Astrocyte of the hippocampus (primary cell): ENCODE measurements around the gene PDK4.
A peak's percentile ranks its signal among the peaks of the same experiment; 100 is the strongest.
"Not testable (repeated sequence)": the region's sequence is repeated elsewhere in the genome, so short reads cannot be mapped to it uniquely, and the experiment has no call there.

ENCODE experiments used
- DNase-seq: peaks from one replicate; pipeline ENCODE4 v3.0.0; 2011; ENCODE audit warnings: low read depth, low spot score

The PDK4 gene

DNA sequence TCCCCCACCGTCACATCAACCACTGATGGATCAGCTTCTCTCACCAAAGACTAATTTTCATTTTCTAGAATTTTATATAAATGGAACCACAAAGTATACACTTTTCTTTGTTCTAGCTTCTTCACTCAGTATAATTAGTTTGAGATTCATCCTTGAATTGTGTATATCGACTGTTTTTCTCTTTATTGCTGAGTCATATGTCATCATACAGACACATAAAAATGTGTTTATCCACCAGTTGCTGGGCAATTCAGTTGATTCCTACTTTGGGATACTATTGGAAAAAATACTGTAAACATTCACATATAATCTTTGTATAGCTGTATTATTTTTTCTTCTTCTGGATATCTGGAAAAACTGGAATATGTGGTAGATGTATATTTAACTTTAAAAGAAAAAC, 26.6 kb downstream of the PDK4 start:
- no peak for DNase-seq

DNA sequence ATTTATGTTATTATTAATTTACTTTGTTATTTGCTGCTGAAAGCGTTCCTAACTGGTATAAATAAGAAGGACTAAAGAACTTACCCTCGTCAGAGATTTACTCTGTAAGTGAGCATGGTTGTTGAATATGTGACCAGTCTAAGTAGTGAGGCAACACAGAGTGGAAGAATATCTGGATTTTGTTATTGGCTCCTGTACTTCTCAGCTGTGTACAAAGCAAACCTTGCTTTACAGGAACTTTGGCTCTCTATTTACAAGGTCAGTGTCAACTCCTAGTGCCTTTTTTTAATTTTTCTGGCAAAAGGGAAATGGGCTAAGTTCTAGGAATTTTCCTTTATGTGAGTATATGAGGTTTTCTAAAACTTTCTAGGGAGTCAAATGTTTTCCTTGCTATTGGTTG, 35.6 kb downstream of the PDK4 start:
- DNase-seq: no peak

DNA sequence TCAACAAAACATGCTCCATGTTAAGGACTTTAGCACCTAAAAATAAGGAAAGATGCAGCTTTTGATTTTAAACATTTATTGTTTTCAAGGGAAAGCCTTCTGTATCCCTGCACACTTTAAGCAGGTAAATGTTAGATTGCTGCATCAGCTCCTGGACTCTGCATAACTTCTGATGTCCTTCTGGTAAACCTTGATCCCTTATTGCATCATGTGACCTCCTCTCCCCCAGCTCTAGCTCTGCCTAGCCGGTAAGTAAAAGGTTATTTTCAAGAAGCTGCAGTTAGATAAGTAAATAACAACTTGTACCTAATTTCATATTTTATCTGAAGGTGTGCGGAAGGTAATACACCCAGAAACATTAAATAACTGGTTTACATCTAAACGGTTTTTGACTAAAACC, 37.5 kb downstream of the PDK4 start:
- no peak for DNase-seq

DNA sequence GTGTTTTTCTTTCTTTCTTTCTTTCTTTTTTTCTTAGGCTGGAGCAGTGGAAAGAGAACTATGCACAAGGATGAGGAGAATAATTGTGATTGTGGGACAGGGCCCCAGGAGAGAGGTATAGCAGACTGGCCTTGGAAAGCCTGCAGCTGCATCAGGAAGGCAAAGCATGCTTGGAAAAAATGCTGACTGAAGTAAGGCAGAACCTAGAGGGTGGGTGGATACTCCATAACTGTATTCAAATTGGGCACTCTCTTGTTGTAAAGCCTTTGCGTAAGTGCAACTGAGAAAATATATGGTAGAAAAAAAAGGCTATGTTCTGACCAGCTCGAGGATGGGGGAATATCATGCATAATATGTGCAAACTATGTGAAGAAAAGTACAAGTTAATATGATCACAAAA, 39.5 kb downstream of the PDK4 start:
- DNase-seq: no peak

DNA sequence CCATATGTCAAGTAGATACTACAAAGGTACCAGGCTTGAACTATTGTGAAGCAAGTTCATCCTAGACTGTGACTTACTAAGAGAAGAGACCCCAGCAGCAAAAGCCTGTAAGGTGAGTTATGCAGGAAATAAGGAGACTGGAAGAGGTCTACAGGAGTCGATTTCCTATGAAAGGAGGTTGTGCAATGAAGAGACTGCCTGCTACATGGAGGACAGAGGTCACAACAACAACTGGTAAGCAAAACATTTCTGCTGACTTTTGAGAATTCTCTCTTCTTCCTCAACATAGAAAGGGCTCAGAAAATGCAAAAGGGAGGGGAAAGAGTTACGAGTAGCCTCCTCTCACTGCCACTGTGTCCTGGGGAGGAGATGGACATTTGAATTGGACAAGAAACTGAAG, 42.4 kb downstream of the PDK4 start:
- no peak for DNase-seq

DNA sequence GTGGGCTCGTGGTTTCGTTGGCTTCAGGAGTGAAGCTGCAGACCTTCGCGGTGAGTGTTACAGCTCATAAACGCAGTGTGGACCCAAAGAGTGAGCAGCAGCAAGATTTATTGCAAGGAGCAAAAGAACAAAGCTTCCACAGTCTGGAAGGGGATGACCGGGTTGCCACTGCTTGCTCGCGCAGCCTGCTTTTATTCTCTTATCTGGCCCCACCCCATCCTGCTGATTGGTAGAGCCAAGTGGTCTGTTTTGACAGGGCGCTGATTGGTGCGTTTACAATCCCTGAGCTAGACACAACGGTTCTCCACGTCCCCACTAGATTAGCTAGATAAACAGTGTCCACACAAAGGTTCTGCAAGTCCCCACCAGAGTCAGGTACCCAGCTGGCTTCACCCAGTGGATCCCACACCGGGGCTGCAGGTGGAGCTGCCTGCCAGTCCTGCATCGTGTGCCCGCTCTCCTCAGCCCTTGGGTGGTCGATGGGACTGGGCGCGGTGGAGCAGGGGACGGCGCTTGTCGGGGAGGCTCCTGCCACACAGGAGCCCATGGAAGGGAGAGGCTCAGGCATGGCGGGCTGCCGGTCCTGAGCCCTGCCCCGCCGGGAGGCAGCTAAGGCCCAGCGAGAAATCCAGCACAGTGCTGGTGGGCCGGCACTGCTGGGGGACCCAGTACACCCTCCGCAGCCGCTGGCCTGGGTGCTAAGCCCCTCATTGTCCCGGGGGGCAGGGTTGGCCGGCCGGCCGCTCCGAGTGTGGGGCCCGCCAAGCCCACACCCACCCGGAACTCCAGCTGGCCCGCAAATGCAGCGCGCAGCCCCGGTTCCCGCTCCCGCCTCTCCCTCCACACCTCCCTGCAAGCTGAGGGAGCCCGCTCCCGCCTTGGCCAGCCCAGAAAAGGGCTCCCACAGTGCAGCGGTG, 44.0 kb downstream of the PDK4 start:
- not testable (repeated sequence) for DNase-seq

DNA sequence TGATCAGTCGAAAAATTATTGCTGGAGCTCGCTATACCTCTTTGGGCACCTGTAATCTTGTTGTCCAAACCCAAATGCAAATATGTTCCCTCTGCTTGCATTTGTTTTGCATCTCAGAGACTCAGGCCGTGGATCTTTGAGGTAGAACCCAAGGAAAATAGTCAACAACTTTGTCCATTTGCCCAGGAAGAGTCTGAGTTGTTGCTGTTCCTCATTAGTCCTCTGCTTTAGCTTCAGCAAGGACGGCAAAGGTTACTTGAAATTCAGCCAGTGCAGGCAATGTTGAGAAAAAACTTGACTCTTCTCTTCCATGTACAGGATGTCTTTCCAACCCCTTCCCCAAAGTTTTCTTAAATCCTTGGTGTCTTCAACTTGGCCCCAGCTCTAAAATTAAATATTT, 45.8 kb downstream of the PDK4 start:
- no peak for DNase-seq

DNA sequence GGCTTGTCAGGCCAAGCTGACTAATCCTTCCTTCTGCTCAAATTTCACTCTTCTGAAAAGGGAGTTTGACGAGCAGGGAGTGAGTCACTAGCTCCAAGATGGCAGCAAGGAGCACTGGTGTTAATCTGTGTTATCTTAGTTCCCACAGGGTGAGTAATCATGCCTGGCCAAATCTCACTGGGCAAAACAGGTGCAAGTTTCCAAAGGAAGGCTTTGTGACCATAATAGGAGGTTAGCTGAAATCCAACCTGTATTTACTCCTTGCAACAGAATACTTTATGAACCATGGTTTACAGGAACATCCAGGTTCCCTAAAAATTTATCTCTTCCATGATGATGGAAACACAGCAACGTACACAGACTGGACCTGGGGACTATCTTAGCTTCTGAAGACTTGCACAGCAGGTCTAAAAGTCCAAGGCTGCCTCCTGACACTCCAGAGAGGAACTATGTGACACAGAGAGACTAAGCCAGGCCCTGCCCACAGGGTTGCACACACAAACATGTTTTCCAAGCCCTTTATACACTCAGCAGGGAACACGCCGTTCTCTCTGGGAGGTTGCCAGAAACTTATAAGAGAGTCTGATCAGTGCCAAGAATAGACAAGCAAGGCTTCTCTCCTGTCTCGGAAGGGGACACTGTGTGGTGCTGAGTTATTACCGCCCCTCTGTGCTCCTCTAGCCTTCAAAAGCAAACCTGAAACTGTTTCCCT, 46.3 kb downstream of the PDK4 start:
- DNase-seq: peak; percentile 85

DNA sequence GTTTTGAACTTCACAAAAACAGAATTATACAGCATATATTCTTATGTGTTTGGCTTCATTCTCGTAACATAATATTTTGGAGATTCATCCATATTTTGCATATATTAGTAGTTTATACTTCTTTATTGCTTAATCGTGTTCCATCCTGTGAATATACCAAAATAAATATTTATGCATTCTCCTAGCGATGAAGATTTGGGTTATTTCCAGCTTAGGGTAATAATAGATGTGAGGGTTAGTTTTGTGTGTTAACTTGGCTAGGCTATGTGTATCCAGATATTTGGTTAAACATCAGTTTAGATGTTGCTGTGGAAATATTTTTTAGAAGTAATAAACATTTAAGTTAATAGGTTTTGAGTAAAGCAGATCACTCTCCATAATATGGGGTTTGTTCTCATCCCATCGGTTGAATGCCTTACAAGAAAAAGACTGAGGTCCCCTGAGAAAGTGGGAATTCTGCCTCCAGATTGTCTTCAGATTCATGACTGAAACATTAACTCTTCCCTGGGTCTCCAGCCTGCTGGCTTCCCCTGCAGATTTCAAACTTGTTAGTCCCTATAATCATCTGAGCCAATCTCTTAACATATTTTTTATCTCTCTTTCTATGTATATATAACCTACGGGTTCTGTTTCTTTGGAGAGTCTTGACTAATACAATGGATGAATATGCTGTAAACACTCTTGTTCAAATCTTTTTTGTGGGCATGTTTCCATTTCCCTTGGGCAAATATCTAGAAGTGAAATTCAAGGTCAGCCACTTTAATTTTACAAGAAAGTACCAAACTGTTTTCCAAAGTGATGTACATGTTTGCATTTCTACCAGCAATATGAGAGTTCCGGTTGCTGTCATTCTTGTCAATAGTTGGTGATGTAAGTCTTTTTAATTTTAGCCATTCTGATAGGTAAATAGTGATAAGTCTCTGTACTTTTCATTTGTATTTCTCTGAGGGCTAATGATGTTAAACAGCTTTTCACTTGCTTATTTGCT, 48.7 kb downstream of the PDK4 start:
- no peak for DNase-seq

DNA sequence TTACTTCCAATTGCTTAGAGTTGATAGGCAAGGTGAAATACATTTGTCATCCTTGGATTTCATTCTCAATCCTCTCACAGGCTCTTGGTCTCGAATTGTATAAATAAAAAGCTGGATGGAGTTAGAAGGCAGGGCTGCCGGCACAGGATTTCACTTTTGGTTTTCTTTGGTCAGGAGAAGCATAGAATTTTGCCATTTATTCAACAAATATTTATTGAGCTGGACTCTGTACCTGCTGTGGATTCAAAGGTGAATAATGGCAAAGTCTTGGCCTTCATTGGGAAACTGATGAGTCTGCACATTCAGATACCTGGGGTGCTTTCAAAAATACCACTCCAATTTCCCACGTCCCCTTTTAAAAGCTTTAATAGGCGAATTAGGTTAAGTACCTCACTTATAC, 49.7 kb downstream of the PDK4 start:
- DNase-seq: no peak

DNA sequence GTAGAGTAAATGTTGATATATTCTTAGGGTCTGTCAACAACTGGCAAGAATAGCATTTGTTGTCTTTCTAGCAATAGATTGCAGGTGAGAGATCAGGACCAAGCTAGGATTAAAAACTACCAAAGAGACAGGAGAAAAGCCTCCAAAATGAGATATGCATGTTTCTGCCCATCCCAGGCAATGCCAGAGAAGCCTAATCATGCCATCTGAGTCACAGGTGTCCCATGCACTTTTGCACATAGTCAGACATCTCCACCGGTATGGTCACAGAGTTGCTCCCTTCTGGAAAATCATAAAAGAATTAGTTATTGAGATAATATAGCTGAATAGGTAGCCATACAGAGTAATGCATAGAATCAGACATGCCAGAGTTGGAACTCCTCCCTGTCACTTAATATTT, 50.6 kb downstream of the PDK4 start:
- DNase-seq: peak; percentile 3

DNA sequence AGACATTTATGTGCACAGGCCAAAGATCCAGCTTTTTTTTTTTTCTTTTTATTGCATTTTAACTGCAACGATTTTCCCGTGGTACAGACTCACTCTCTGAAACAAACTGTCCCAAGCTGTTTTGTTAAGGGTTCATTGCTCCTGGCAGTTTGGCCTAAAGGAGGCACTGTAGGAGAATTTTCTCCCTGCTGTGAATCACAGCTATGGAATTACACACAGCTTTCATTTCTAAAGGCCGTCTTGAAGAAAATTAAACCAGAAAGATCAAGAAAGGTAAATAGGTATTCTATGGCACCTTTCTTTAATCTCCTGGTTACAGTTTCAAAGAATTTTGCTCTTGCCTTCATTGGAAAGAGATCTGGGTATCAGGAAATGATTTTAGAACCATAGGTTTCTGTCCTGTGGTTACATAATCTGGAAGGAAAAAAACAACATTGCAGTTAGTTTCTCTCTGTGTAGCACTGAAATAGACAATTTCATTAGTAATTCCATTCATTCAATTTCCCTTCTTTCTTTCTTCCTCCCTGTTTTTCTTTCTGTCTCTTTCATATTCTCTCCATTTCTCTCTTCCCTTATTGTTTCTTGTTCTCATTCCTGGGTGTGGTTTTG, 51.2 kb downstream of the PDK4 start:
- DNase-seq: peak; percentile 81

DNA sequence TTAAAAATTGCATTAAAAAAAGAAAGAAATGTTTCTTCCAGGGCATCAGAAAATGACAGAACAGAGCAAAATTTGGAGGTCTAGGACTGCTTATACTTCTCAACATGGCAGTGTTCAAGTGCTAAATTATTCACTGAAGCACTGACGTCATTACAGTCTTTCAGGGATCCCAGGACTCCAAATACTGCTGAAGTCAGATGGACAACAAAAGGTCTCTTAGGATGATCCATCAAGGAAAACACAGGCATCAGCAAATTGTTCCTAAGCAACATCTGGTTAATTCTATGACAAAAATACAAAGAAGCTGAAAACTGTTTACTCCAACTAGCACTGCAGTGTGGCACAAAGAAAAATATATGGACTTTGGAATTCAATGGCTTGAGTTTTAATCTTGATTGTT, 52.1 kb downstream of the PDK4 start:
- no peak for DNase-seq

DNA sequence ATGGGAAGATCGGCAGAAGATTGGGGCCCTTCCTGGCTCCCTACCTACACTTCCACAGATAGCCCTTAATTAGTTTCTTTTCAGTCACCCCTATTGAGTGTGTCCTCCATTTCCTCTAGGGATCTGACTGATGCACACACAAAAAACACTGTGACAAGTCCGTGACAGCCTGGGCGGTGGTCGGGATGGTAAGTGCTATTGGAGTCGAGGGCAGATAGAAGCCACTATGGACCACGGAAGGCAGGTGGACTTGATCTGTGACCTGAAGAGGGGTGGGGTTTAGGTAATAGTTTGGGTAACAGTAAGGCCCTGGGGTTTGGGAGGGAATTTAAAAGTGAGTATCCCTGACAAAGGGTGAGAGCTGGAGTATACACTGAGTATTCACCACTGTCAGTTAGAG, 53.0 kb downstream of the PDK4 start:
- DNase-seq: no peak

DNA sequence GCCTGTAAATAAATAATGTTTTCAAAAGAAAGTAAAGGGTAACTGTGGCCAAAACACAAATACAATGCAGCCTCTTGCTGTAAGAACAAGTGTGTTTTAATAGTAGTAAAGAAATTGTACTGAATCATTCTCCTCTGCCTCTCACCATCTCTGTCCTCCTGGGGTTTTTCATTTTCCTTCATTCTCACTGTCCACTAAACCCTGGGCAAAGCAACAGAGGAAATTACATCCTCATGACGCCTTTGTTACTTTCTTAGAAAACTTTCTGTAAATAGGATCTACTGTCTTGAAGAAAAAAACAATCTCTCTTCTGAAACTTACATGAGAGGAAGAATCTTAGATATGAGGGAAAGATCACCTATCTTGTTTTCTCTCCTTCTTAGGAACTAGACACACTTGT, 56.0 kb downstream of the PDK4 start:
- DNase-seq: no peak

DNA sequence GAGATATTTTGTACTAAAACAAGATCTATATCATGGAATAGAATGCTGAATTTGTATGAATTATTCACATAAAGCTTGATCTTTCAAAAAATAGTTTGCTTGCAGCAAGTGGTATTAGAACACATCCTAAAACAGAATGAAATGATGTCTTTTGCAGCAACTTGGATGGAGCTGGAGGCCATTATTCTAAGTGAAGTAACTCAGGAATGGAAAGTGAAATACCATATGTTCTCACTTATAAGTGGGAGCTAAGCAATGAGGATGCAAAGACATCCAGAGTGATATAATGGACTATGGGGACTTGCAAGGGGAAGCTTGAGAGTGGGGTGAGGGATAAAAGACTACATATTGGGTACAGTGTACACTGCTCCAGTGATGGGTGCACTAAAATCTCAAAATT, 56.9 kb downstream of the PDK4 start:
- no peak for DNase-seq

DNA sequence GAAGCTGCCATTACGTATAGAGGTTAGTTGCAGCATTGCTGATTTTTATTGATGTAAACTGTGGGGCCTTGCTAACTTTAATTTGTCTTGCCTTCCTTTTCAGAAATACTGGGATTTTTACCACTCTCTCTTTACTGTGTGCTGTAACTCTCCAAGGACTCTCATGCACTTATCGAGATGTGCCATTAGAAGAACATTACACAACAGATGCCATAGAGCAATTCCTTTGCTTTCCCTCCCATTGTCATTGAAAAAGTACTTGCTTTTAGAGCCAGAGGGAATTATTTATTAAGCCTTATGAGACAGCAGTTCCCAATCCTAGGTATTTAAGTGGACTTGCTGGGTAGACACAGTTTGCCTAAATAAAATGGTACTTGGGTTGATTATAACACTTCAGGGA, 58.8 kb downstream of the PDK4 start:
- DNase-seq: no peak

DNA sequence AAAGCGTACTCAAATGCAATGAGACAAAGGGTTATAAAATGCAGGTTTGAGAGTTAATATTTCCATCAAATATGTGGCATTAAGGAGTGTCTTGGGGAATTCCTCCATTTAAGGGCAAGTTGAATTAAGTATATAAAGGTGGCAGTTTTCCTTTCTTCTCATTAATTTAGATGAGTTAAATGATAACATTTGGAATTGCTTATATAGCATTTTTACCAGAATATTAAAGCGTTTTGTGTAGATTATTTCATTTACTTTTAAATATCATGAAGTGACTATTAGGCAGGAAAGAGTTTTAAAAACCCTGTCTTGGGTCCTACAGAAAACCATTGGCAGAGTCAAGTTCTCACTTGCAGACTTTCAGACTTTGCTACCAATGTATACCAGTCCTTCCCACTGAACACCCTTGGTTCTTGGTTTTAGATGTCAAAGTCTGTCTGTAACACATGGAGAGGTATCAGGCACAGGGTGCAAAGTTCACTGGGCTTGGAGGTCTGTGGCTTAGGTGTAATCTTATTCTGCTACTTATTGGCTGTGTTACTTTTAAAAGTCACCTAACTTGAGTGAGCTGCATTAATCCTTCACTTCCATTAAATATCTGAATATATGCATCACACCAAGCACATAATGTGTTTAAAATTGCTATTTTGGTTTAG, 59.5 kb downstream of the PDK4 start:
- DNase-seq: no peak

DNA sequence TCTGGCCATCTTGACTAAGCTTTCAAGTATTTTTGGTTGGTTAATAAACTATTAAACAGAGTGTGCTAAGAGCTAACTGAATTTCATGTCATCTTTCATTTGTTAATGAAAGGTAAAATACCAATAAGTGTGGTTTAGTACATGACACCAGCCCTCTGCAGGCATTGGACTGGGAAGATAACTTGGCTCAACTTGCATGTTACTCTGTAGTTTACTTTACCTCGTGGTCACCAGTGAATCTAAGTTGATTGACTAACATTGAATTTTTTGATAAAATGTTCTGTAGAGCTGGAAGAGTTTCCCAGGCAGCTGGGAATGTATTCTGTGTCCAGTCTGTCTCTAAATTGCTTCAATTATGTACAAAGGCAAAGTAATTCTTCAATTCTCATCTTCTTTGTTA, 60.7 kb downstream of the PDK4 start:
- DNase-seq: no peak

DNA sequence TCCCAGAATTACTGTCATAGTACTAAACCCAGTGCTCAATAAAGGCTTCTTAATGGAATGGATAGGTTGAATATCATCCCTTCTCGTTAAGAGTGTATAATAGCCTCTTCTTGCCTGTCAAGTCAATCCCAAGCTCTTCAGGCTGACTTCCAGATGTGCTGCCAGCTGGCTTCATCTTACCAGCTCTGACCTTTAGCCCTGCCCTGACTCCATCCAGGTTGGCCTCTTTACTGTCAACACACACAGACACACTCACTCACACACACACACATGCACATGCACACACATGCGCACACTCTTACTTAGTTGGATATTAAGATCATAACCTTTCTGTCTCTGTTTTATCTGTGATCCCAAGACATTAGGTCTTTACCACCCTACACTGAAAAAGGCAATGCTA, 61.5 kb downstream of the PDK4 start:
- DNase-seq: no peak
